GM23338 (cell line): Measurements from ENCODE around the gene RPL39L.

Experiments used
- CREB1 ChIP-seq: fragments of 250-450 bp; sonication (Bioruptor Pico); IDR thresholded peaks from 2 replicates; pipeline ENCODE4 v1.5.0; 2020; ENCODE audit warnings: low read depth, mild to moderate bottlenecking, moderate library complexity
- CTCF ChIP-seq, 2 experiments: fragments of 200-600 bp in 1 of 2; sonication (generic) in 1 of 2; conservative IDR thresholded peaks; 2 replicates each; pipeline versions ENCODE4 v1.5.1 to v1.6.1; 2016 to 2017; ENCODE audit warnings: antibody characterized with exemption in 2 of 2, low read depth in 2 of 2, mild to moderate bottlenecking in 2 of 2, moderate library complexity in 1 of 2
- ETS1 ChIP-seq: IDR thresholded peaks from 2 replicates; pipeline ENCODE4 v1.6.1; 2016; ENCODE audit warnings: antibody characterized with exemption
- EZH2 ChIP-seq: fragments of 200-600 bp; sonication (generic); IDR thresholded peaks from one replicate; pipeline ENCODE4 v1.8.0; 2017; ENCODE audit warnings: antibody characterized with exemption, mild to moderate bottlenecking, low read depth; ENCODE audit not compliant: unreplicated experiment
- EZH2phosphoT487 ChIP-seq: fragments of 200-600 bp; sonication (generic); IDR thresholded peaks from one replicate; pipeline ENCODE4 v1.8.1; 2018; ENCODE audit warnings: antibody characterized with exemption; ENCODE audit not compliant: unreplicated experiment
- JUNB ChIP-seq: IDR thresholded peaks from one replicate; pipeline ENCODE4 v1.6.1; 2016; ENCODE audit warnings: antibody characterized with exemption; ENCODE audit not compliant: unreplicated experiment
- NANOG ChIP-seq: IDR thresholded peaks from 2 replicates; pipeline ENCODE4 v1.6.1; 2016; ENCODE audit warnings: antibody characterized with exemption, borderline replicate concordance
- POLR2AphosphoS5 ChIP-seq: IDR thresholded peaks from 2 replicates; pipeline ENCODE4 v1.6.1; 2016; ENCODE audit warnings: antibody characterized with exemption, low read depth
- REST ChIP-seq: IDR thresholded peaks from one replicate; pipeline ENCODE4 v1.6.1; 2018; ENCODE audit warnings: antibody characterized with exemption; ENCODE audit not compliant: unreplicated experiment
- STAT1 ChIP-seq: IDR thresholded peaks from one replicate; pipeline ENCODE4 v1.6.1; 2016; ENCODE audit warnings: antibody characterized with exemption; ENCODE audit not compliant: unreplicated experiment
- ZNF114 ChIP-seq: fragments of 250-450 bp; sonication (Bioruptor Pico); IDR thresholded peaks from 2 replicates; pipeline ENCODE4 v1.5.0; 2020; ENCODE audit warnings: mild to moderate bottlenecking, moderate library complexity
- ZNF331 ChIP-seq: fragments of 250-450 bp; sonication (Bioruptor Pico); IDR thresholded peaks from 2 replicates; pipeline ENCODE4 v1.5.0; 2020; ENCODE audit warnings: low read depth, mild to moderate bottlenecking, moderate library complexity
- ZNF462 ChIP-seq: fragments of 250-450 bp; sonication (Bioruptor Pico); IDR thresholded peaks from 2 replicates; pipeline ENCODE4 v1.5.0; 2020; ENCODE audit warnings: mild to moderate bottlenecking, moderate library complexity

GRCh38 chr3:187172929-187173328 is 33.6 kb upstream of the RPL39L start:
- TF ChIP-seq JUNB (no peak), CTCF (conservative IDR thresholded peaks at IDR 0.05; ENCODE audit: low read depth in 2 of 2) (no peak), EZH2 (no peak), REST (no peak), POLR2AphosphoS5 (peak; percentile 58), CREB1 (CRISPR knock-in tag) (no peak), EZH2phosphoT487 (no peak), ZNF331 (CRISPR knock-in tag) (no peak), NANOG (no peak), STAT1 (no peak), ETS1 (no peak), ZNF114 (CRISPR knock-in tag) (no peak), ZNF462 (CRISPR knock-in tag) (no peak)
